22Rv1 (cell line): ENCODE results near the gene ANXA3.

ENCODE experiments used
- H3K27ac ChIP-seq: fragments of 450-650 bp; 2 replicates; pipeline ENCODE4 v1.5.1; 2017
- ZFX ChIP-seq: fragments of 450-650 bp; IDR thresholded peaks from 2 replicates; pipeline ENCODE4 v1.6.1; 2017; ENCODE audit warnings: antibody characterized with exemption, borderline replicate concordance
- TF ChIP-seq, protein P1 (sequence below): fragments of 450-650 bp; IDR thresholded peaks from 2 replicates; pipeline ENCODE4 v1.5.1; 2017; ENCODE audit warnings: mild to moderate bottlenecking

ANXA3 gene

DNA sequence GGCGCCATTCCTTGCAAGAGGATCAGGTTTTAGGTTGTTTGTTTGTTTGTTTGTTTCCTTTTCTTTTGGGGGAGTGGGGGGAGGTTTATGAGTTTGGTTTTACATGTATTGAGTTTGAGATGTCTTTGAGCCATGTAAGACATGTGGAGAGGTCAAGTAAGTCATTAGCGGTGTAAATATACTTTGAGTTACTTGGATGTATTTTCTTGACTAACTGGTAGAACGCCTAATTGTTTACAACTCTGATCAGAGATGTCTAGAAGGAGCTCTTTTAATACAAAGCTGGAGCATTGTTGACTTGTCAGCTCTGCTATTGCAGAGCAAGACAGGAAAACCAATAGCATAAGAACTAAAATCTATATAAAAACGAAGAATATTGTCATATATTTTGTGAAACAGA, 57.1 kb downstream of the ANXA3 start:
- no peak for TF ChIP-seq ZFX
- TF ChIP-seq, protein P1, sequence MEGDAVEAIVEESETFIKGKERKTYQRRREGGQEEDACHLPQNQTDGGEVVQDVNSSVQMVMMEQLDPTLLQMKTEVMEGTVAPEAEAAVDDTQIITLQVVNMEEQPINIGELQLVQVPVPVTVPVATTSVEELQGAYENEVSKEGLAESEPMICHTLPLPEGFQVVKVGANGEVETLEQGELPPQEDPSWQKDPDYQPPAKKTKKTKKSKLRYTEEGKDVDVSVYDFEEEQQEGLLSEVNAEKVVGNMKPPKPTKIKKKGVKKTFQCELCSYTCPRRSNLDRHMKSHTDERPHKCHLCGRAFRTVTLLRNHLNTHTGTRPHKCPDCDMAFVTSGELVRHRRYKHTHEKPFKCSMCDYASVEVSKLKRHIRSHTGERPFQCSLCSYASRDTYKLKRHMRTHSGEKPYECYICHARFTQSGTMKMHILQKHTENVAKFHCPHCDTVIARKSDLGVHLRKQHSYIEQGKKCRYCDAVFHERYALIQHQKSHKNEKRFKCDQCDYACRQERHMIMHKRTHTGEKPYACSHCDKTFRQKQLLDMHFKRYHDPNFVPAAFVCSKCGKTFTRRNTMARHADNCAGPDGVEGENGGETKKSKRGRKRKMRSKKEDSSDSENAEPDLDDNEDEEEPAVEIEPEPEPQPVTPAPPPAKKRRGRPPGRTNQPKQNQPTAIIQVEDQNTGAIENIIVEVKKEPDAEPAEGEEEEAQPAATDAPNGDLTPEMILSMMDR = no peak
- no peak overlapping the region for H3K27ac ChIP-seq

DNA sequence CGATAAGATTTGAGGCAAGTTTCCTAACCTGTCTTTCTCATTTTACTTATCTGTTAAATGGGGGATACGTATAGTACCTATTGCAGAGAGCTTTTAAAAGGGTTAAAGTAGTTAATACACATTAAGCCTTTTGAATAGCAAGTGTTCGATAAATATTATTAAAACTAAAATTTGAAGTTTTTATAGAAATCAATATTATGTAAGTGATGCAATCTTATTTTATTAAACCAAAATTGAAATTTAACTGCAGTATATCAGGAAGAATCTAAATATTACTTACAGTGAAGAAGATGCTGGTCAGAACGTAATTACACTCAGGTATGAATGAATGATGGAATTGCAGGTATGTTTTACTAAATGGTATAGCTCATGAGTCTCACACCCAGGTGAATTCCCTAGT, 58.0 kb downstream of the ANXA3 start:
- no peak overlapping the region for H3K27ac ChIP-seq

DNA sequence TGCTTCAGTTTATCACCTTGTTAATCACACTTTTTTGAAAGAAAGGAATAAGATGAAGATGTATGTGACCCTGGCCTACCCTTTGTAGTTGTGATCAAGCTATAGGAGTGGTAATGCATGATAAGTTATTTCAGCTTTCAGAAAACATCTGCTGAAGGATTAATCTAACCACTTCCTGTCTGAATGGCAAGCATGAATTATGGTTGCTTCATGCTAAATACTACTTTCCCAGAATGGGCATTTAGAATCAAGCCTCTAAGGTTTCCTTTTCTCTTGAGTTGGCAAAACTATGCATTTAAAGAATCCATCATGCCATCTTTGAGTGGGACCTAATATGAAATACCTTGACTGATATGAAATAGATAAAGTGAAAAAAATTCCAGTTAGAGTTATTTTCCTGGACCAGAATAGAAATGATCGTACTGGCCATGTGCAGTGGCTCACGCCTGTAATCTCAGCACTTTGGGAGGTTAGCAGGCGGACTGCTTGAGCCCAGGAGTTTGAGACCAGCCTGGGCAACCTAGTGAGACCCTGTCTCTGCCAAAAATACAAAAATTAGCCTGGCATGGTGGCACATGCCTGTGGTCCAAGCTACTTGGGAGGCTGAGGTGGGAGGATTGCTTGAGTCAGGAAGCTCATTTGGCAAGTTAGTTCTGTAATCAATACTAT, 59.1 kb downstream of the ANXA3 start:
- no peak overlapping the region for H3K27ac ChIP-seq
- no peak for TF ChIP-seq ZFX
- TF ChIP-seq, protein P1 = no peak

More for the DNA sequence above, 58.0 kb downstream of the ANXA3 start:
- TF ChIP-seq, protein P1 = no peak
- TF ChIP-seq ZFX = no peak

DNA sequence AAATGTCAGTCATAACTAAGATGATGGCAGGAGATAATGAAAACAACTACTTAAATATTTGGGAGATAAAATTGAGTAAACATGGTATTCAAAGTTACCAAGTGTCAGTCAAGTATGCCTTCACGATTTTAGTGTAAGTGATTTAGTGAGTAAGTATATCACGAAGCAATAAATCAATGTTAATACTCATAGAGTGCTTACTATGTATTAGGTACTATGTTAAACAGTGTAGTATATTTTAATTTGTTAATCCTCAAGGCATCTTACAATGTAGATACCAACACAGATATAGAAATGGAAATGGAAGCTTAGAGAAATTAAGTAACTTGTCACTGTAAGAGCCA, 59.6 kb downstream of the ANXA3 start:
- TF ChIP-seq, protein P1 = no peak
- TF ChIP-seq ZFX = no peak
- no peak overlapping the region for H3K27ac ChIP-seq

DNA sequence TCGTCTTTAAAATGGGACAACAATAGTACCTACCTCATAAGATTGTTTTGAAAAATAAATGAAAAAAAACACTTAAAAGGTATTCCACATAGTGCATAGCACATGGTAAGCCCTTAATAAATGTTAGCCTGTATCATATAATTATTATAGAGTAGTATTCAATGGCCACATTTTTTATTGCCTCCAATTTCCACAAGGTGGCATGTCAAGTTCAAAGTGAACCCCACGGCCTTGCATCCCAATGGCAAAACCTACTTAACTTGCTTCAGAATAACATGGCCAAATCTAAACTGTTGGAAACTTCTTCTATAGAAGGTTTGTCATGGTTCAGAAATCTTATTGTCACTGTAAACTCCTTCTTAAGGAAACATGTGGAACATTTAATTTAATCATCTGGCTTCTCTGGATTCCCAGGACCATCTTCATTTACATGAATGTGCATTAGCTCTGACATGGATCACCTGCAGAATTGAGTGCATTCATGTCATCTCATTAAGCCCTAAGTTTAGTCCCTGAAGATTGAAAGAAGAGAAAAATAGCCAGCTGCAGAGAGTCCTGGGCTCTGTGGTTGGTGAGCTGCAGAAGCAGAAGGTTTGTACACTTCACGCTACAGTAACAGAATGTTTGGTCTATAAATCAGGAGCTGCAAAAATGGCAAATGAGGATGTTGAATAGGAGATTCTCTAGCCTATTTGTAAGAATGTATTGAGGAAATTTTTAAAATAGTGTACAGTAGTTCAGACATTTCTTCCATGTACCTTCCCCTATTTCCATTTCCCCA, 61.0 kb downstream of the ANXA3 start:
- TF ChIP-seq, protein P1 = peak; percentile 72
- no peak for TF ChIP-seq ZFX
- no peak overlapping the region for H3K27ac ChIP-seq

DNA sequence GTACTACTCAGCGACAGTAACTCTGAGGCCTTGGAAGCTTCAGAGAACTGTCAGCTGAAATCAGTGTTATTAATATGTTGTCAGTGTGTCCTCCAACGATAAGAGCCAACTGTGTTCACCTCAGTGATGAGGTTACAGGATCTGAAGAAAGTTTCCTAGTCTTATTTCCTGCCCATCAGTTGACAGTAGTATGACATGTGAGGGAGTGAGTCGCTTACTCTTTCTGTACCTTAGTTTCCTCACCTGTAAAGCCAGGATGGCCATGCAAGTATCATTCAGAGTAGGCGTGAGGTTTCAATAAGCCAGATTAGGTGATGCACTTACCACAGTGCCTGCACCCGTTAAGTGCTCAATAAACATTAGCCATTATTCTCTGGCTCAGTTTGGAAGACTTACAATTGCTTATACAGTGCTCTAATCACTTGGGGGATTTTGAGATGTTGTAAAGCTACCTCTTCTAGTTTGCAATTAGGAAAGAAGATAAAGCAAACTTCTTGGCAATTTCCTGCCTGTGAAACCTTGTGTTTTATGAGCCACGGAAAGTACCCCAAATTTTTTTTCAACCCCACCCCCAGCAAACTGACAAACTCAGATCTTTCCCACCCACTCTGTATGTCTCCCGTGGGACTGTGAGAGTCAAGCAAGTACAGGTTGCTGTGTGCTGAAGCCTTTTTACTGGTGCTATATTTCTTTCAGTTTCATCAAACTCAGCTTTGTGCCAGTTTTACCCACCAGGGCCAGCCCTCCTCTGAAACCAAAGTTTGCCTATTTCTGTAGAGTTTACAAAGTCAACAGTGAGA, 62.2 kb downstream of the ANXA3 start:
- no peak overlapping the region for H3K27ac ChIP-seq
- TF ChIP-seq, protein P1 = no peak
- no peak for TF ChIP-seq ZFX
